ENCODE measurements around the gene MRTFA. TPM values are rescaled to one million over a fixed set of nuclear protein-coding genes. Genes with fewer than 3 reads are reported as not detected.

Gene MRTFA
- total RNA-seq, result 100 to 1,000 TPM; 158 to 162 TPM
- polyA plus RNA-seq (ENCODE audit: insufficient read depth, low read depth, low replicate concordance), result 59.5 TPM
- long read RNA-seq, donor 1, full-length matches to known transcripts, result 2 of 2 reads
- long read RNA-seq, donor 1, partial matches to known transcripts, result 0 of 2 reads
- long read RNA-seq, donor 1, other reads (novel, unspliced or antisense), result 0 of 2 reads
- long read RNA-seq, donor 2, partial matches to known transcripts, result 7 of 8 reads
- long read RNA-seq, donor 2, other reads (novel, unspliced or antisense), result 0 of 8 reads

DNA sequence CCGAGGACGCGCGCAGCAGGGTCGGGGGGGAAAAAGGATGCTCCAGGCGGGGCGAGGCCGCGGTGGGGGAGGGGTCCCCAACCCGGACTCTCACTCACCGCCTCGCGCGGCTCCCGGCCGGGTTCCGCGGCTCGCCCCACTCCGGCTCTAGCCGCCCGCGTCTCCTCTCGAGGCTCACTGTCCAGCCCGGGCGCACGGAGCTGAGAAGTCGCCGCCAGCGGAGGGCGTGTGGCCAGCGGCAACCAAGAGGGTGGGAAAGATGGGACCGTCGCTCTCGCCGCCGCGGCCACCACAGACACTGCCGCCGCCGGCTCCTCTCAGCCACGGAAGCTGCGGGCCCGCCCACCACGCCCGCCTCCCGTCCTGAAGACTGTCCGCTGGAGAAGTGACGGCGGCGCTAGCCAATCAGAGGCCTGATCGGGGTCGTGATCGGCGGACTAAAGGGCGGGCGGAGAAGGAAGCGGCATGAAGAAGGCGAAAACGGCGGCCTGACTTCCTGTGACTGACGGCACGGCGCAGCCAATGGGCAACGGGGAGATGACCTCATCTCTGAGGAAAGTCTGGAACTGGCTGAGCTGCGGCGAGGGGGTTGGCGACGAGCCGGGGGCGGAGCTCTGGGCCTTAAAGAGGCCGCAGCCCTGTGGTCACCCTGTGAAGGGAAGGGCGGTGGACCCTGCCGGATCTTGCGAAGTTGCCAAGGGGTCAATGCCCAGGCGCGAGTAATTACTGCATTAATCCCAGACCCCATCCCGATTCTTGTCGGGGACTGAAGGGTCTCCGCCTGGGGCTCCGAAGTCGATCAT, at the start of gene MRTFA:
Gene MRTFA (minus strand): TSS at position 340 of the 803 bp plus-strand sequence.
- peak within 1 kb of the TSS; percentile 92 to 95 for H3K27ac ChIP-seq
- 1 to 2% methylated on average over 13 to 73 of the region's 82 CpGs for WGBS, 2 donors
- no peaks in the 10 kb centered on the region for H3K36me3 ChIP-seq (ENCODE audit: low read depth, missing control alignments)
- no peaks in the 10 kb centered on the region for H3K9me3 ChIP-seq
- H3K27me3 ChIP-seq, result no peaks in the 10 kb centered on the region
- peak; percentile 100 for DNase-seq
- peaks cover 14% of the 10 kb centered on the region for H3K4me1 ChIP-seq
- intact Hi-C loops (cut with DNase I; ENCODE audit: low total_unique reads), result no loop called here
- TF ChIP-seq CTCF (IDR thresholded peaks at IDR 0.05), result peak in 1 of 3 experiments; percentile 1
- peak; percentile 93 for TF ChIP-seq POLR2A (IDR thresholded peaks at IDR 0.05)
- H3K4me3 ChIP-seq, result peak within 1 kb of the TSS; percentile 97 to 99

GRCh38 chr22:40685406-40685805, 48.9 kb upstream of the MRTFA start:
- TF ChIP-seq POLR2A (IDR thresholded peaks at IDR 0.05), result no peak
- no peak for TF ChIP-seq CTCF (IDR thresholded peaks at IDR 0.05)
- Histone ChIP-seq H3K27ac (no peak overlapping the region), H3K36me3 (ENCODE audit: low read depth, missing control alignments) (no peaks in the 10 kb centered on the region), H3K4me1 (no peaks in the 10 kb centered on the region), H3K9me3 (no peaks in the 10 kb centered on the region), H3K27me3 (no peaks in the 10 kb centered on the region), H3K4me3 (no peak overlapping the region)
- intact Hi-C loops (cut with DNase I; ENCODE audit: low total_unique reads), result no loop called here
- no peak for DNase-seq
- 91 to 95% methylated on average over 3 of the region's 3 CpGs for WGBS, 2 donors

DNA sequence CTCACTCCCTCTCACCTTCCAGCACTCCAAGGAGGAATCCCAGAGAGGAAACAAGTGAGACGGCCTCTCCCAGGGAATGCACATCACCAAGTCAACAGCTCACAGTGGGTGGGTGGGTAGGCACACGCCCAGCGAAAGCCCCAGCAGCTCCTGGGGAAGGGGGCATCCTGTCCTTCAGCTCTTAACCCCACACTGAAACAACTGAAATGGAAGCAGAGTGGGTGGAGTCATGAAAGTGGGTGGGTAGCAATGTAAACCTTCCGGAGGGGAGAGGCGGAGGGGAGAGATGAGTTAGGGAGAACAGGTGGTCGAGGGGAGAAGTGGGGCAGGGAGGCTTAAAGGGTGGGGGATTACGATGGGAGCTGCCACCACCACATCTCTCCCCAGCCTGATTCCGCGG, 48.2 kb upstream of the MRTFA start:
- Histone ChIP-seq H3K9me3 (no peaks in the 10 kb centered on the region), H3K27ac (no peak overlapping the region), H3K4me3 (no peak overlapping the region), H3K27me3 (no peaks in the 10 kb centered on the region), H3K36me3 (ENCODE audit: low read depth, missing control alignments) (no peaks in the 10 kb centered on the region), H3K4me1 (peaks cover 6% of the 10 kb centered on the region)
- DNase-seq, result no peak
- WGBS, 2 donors, result 70 to 77% methylated on average over 7 to 9 of the region's 9 CpGs
- TF ChIP-seq POLR2A (IDR thresholded peaks at IDR 0.05) (no peak), CTCF (IDR thresholded peaks at IDR 0.05) (no peak)
- intact Hi-C loops (cut with DNase I; ENCODE audit: low total_unique reads), result no loop called here

DNA sequence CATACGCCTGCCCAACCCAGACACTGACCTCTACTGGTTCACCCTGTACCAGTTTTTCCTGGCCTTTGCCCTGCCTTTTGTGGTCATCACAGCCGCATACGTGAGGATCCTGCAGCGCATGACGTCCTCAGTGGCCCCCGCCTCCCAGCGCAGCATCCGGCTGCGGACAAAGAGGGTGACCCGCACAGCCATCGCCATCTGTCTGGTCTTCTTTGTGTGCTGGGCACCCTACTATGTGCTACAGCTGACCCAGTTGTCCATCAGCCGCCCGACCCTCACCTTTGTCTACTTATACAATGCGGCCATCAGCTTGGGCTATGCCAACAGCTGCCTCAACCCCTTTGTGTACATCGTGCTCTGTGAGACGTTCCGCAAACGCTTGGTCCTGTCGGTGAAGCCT, 44.9 kb upstream of the MRTFA start:
- 93 to 97% methylated on average over 19 of the region's 19 CpGs for WGBS, 2 donors
- H3K4me1 ChIP-seq, result peaks cover 12% of the 10 kb centered on the region
- no peaks in the 10 kb centered on the region for H3K27me3 ChIP-seq
- DNase-seq, result no peak
- H3K27ac ChIP-seq, result no peak overlapping the region
- no peaks in the 10 kb centered on the region for H3K9me3 ChIP-seq
- TF ChIP-seq POLR2A (IDR thresholded peaks at IDR 0.05), result no peak
- no peak for TF ChIP-seq CTCF (IDR thresholded peaks at IDR 0.05)
- H3K36me3 ChIP-seq (ENCODE audit: low read depth, missing control alignments), result no peaks in the 10 kb centered on the region
- intact Hi-C loops (cut with DNase I; ENCODE audit: low total_unique reads), result no loop called here
- H3K4me3 ChIP-seq, result no peak overlapping the region
